ENCODE data around the gene TMEM165.

TMEM165 gene

DNA sequence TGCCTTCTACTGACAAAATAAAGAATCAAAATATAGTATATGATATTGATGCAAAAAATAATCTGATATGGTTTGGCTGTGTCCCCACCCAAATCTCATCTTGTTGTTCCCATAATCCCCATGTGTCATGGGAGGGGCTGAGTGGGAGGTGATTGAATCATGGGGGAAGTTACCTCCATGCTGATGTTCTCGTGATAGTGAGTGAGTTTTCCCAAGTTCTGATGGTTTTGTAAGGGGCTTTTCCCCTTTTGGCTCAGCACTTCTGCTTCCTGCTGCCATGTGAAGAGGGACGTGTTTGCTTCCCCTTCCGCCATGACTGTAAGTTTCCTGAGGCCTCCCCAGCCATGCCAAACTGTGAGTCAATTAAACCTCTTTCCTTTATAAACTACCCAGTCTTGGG, 70.2 kb downstream of the TMEM165 start:
- DNase-seq: peak; percentile 8 to 48 (median 15)

DNA sequence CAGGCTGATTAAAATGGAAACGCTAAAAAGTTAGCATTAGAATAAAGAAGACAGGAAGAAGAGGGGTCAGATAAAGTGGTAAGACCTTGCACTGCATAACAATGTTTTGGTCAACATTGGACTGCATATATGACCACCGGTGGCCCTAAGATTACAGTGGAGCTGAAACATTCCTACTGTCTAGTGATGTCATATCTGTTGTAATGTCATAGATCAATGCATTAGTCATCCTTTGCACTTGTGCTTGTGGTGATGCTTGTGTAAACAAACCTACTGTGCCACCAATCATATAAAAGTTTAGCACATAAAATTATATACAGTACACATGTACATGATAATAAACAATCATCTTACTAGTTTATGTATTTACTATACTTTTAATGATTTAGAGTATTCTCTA, 73.0 kb downstream of the TMEM165 start:
- DNase-seq: no peak

DNA sequence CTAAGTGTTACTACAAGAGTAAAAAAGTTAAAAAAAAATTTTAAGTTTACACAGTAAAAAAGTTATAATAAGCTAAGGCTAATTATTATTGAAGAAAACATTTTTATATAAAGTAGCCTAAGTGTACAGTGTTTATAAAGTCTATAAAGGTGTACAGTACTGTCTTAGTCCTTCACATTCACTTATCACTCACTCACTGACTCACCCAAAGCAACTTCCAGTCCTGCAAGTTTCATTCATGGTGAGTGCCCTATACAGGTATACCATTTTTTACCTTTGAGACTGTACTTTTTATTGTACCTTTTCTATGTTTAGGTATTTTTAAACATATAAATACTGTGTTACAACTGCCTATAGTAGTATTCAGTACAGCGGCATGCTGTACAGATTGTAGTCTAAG, 74.2 kb downstream of the TMEM165 start:
- DNase-seq: no peak
